GM19463 (cell line): ENCODE measurements around the gene RMDN2.
"Not testable (repeated sequence)": the region's sequence is repeated elsewhere in the genome, so short reads cannot be mapped to it uniquely, and the experiment has no call there.

Source experiments
- ATAC-seq: cut with Tn5 transposase; IDR thresholded peaks from one replicate; pipeline ENCODE4 v1.9.1; 2021; ENCODE audit warnings: mild to moderate bottlenecking, moderate library complexity; ENCODE audit not compliant: unreplicated experiment

RMDN2 gene

DNA sequence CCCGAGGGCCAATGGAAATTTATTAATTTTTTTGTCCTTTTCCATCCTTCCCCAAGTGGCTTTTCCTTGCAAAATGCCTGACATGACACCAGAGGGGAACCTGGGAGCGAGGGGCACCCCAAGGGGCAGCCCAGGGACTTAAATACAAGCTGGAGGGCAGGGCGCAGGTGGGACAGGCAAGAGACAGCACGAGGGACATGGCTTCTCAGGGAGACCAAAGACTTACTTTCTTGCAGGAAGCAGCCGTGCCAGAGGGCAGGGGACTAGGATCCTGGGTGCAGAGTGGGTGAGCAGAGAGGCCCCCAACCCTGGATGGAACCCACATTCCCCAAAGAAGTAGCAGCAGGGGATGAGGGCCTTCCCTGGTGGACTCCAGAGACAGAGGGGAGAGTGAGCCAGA is 5.3 kb downstream of the RMDN2 start:
- not testable (repeated sequence) for ATAC-seq

DNA sequence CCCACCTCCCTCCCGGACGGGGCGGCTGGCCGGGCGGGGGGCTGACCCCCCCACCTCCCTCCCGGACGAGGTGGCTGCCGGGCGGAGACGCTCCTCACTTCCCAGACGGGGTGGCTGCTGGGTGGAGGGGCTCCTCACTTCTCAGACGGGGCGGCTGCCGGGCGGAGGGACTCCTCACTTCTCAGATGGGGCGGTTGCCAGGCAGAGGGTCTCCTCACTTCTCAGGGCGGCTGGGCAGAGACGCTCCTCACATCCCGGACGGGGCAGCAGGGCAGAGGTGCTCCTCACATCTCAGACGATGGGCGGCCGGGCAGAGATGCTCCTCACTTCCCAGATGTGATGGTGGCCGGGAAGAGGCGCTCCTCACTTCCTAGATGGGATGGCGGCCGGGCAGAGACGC is 7.8 kb downstream of the RMDN2 start:
- ATAC-seq, result not testable (repeated sequence)

DNA sequence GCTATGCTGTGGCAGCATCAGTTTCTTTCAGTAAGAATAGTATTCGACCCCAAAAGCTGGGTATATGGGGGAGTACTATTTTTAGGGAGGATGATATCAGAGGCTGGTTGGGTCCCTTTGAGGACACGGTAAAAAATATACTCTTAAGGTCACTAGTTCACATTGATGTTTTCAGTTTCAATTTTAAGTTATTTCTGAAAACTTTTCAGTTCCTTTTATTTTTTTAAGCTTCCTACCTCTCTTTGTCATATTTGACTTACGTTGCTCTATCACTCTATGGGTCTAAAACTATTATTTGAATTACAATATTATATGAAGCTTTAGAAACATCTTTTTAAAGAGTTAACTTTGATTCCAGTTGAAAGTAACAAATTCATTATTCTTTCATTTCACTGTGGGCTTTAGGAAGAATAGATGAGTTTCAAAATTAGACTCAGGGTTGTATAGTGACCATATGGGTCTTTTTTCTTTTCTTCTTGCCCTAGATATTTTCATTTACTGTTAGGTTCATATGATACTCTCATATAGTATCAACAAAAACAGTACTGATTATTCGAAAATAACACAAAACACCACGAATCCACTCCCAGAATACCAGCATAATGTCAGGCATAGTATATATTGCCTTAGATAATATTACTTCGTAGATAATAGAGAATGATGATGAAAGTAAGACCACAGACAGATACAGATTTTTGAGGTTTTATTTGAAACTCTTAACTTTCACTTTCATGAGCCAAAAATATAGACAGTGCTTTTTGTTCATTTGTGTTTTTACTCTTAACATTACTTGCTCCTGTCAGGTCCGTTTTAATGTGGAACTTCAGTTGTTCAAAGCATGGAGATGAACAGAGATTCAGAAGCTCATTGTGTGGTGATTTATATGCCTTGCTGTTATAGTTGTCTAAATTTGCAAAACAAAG is 9.8 kb downstream of the RMDN2 start:
- ATAC-seq, result peak; percentile 90

DNA sequence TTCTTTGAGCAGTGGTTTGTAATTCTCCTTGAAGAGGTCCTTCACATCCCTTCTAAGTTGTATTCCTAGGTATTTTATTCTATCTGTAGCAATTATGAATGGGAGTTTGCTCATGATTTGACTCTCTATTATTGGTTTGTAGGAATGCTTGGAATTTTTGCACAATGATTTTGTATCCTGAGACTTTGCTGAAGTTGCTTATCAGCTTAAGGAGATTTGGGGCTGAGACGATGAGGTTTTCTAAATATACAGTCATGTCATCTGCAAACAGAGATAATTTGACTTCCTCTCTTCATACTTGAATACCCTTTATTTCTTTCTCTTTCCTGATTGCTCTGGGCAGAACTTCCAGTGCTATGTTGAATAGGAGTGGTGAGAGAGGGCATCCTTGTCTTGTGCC is 12.5 kb downstream of the RMDN2 start:
- not testable (repeated sequence) for ATAC-seq

DNA sequence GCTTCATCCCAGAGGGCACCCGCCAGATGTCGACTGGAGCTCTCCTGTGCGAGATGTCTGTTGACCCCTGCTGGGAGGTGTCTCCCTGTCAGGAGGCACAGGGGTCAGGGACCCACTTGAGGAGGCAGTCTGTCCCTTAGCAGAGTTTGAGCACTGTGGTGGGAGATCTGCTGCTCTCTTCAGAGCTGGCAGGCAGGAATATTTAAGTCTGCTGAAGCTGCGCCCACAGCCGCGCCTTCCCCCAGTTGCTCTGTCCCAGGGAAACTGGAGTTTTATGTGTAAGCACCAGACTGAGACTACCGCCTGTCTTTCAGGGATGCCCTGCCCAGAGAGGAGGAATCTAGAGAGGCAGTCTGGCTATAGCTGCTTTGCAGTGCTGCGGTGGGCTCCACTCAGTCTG is 16.2 kb downstream of the RMDN2 start:
- ATAC-seq, result not testable (repeated sequence)

DNA sequence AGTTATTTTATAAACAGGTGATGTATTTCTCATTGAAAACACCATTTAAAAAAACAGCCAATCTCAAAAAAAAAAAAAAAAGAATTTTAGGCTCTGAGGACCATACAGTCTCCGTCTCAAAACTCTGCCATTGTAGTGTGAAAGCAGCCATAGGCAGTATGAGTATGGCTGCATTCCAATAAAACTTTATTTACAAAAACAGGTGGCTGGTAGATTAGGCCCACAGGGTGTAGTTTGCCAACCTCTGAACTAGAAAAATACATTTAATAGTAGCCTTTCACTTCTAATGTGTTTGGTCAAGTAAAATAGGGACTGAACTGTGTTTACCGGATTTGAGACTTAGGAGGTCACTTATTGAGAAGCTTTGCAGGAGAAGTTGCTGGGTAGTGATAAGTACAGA is 19.2 kb downstream of the RMDN2 start:
- no peak for ATAC-seq

DNA sequence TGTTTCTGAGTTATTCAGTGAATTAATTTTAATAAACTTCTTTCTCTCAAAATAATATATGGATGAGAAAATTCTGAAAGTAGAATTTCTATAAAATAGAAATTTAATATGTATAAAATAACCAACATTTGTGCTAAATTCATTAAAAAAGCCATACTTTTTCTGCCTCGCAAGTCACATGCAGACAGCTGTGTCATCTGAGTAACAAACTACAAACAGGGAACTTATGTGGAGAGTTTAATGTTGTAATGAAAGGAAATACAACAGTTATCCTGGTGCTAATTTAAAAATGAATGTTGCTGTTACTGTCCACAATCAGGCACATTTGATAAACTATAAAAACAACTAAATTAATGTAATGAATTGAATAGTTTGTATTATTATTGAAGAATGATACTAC is 22.2 kb downstream of the RMDN2 start:
- no peak for ATAC-seq

DNA sequence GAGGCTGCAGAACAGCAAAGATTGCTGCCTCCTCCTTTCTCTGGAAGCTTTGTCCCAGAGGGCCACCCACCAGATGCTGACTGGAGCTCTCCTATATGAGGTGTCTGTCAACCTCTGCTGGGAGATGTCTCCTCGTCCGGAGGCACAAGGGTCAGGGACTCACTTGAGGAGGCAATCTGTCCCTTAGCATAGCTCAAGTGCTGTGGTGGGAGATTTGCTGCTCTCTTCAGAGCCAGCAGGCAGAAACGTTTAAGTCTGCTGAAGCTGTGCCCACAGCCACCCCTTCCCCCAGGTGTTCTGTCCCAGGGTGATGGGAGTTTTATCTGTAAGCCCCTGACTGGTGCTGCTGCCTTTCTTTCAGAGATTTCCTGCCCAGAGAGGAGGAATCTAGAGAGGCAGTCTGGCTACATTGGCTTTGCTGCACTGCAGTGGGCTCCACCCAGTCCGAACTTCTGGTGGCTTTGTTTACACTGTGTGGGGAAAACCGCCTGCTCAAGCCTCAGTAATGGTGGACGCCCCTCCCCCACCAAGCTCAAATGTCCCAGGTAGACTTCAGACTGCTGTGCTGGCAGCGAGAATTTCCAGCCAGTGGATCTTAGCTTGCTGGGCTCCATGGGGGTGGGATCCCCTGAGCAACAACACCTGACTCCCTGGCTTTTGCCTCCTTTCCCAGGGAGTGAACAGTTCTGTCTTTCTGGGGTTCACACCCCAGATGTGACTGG is 37.1 kb downstream of the RMDN2 start:
- ATAC-seq, result not testable (repeated sequence)

DNA sequence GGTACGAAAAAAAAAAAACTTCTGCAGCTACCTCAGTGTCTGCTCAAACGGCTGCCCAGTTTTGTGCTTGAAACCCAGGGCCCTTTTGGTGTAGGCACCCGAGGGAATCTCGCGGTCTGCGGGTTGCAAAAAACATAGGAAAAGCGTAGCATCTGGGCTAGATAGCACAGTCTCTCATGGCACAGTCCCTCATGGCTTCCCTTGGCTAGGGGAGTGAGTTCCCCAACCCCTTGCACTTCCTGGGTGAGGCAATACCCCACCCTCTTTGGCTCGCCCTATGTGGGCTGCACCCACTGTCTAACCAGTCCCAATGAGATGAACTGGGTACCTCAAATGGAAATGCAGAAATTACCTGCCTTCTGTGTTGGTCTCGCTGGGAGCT is 37.6 kb downstream of the RMDN2 start:
- not testable (repeated sequence) for ATAC-seq

DNA sequence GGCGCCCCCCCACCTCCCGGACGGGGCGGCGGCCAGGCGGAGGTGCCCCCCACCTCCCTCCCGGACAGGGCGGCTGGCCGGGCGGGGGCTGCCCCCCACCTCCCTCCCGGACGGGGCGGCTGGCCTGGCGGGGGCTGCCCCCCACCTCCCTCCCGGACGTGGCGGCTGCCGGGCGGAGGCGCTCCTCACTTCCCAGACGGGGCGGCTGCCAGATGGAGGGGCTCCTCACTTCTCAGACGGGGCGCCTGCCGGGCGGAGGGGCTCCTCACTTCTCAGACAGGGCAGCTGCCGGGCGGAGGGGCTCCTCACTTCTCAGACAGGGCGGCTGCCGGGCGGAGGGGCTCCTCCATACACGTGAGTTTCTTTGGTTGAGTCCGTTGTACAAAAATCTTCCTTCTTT is 38.8 kb downstream of the RMDN2 start:
- ATAC-seq, result not testable (repeated sequence)

DNA sequence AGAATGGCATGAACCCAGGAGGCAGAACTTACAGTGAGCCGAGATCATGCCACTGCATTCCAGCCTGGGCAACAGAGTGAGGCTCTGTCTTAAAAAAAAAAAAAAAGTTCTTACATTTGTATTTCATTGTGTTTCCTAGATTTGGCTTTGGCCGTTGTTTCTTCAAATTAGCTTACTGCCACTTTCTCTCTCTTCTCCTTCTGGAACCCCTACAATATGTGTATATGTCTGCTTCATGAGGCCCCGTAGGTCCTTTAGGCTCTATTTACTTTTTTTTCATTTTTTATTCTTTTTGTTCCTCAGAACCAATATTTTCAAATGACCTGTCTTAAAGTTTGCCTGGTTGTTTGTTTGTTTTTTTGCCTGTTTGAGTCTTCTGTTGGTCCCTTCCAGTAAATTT is 41.2 kb downstream of the RMDN2 start:
- no peak for ATAC-seq

DNA sequence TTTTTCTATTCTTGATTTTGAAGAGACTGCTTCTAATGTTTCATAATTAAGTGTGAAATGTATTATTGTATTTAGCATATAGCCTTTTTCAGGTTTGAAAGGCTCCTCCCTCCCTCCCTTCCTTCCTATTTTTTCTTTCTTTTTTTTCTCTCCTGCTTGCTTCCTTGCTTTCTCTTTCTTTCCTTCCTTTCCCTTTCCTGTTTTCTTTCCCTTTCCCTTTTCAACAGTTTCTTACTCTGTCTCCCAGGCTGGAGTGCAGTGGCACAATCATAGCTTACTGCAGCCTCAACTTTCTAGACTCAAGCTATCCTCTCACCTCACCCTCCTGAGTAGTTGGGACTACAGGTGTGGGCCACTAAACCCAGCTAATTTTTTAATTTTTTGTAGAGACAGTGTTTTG is 44.6 kb downstream of the RMDN2 start:
- no peak for ATAC-seq

DNA sequence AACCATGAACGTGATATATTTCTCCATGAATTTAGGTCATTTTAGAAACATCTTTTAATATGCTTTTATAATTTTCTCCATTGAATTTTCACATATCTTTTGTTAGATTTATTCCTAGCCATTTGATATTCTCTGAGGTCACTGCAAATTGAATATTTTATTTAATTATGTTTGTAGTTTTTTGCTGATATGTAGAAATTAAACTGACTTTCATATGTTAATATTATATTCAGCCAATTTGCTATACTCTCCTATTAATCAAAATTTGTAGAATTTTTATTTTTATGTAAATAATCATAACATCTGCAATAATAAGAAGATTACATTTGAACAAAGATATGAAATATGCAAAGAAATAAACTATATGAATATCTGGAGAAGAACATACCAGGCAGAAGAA is 46.9 kb downstream of the RMDN2 start:
- ATAC-seq, result no peak

DNA sequence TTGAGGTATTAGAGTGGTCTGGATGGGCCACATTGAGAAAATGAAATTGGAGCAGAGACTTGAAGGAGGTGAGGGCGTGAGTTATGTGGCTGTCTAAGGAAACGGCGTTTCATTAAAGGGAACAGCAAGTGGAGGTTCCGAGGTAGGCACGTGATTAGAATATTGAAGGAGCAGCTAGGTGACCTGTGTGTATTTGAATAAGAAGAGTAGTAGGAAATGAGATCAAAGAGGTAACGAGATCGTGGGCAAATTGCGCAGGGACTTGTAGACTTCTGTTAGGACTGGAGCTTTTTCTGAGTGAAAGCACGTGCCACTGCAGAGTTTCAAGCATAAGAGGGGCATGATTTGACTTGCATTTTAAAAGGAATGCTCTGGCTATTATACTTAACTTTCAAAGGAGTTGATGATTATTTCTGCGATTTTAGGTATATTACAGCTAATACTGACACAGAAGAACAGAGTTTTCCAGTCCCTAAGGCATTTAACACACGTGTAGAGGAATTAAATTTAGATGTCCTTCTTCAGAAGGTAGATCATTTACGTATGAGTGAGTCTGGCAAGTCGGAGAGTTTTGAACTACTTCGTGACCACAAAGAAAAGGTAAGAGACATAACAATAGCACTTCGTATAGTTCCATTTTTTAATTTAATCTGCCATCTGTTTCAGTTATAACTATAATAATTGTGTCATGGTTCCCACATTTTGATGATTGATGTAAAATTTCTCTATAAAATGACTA is 48.7 kb downstream of the RMDN2 start:
- ATAC-seq, result no peak

DNA sequence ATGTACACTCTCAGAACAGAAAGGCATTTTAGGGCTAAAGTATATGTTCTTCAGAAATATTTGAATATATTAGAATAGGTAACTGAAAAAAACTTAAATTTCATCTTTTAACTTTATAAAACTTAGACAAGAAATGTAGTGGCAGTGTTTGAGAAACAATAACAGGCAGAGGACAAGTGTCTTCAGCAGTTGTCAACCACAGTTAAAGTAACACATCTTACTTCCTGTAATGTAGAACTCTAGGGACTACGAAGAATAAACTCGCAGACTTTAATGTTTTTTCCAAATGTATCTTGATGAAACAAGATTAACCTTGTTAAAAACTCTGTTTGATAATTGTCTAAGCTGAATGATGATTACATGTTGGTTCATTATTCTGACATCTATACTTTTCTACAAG is 50.7 kb downstream of the RMDN2 start:
- no peak for ATAC-seq

DNA sequence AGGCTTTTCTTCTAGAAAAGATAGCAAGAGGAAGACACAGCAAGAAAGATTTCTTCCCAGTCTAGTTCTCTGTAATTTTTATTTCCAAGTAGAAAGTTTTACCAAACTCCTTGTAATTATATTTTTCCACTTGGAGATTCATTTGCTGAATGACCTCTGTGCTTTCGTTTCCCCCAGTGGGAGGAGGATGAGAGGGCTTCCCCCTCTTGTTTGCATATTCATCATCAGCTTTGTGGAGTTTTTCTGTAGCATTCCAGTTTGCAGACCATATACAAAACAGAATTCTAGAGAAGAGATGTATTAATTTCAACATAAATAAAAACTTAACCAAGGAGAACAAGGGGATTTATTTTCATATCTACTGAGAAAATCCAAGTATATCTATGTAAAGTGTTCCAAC is 51.3 kb downstream of the RMDN2 start:
- no peak for ATAC-seq

DNA sequence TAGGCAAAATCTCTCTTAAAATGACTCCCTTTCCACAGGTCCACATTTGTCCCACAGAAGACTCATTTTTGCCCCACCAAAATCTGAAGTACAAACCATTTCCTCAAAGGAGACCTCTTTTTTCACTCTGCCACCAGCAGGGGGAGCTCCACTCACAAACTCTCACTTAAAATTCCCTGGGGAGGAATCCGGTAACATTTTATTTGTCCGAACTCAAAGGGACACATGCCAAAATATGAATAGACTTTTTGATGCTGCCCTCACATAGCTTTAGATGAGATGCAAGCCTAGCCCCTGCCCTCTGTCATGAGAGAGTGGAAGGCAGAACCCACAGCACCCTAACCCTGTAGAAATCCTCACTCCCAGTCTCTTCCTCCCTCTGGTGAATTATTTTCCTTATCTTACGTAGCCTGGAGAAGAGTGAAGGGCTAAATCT is 57.1 kb downstream of the RMDN2 start:
- no peak for ATAC-seq

DNA sequence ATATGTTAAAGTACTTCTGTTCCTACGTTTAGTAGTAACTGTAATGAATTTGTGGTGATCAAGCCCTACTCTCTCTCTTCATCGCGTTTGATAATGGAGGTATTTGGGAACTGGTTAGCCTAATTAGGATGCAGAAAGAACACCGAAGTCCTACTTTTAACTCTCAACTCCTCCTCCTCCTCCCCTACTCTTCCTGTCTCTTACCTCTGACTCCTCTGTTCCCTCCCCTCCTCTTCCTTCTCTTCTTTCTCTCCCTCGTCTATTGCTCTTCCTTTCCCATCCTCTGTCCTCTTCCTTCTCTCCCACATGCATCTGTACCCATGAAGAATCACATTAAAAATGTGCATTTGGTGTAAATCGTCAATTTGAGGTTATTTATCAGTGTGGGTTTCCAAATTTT is 57.8 kb downstream of the RMDN2 start:
- ATAC-seq, result no peak

DNA sequence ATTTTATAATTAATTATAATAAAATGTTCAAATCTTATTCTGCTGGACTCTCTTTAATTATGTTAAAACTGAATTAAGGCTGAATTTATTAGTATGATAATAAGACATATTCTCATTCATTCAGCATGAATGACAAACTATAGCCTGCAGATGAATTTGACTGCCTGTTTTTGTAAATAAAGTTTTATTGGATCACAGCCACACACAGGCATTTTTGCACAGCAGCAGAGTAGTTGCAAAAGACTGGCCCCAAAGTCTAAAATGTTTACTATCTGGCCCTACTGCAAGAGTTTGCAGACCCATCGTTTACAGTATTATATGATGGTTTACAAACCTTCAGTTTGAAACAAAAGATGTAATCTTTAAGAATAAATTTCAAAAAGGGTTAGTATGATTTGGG is 58.6 kb downstream of the RMDN2 start:
- ATAC-seq, result no peak

DNA sequence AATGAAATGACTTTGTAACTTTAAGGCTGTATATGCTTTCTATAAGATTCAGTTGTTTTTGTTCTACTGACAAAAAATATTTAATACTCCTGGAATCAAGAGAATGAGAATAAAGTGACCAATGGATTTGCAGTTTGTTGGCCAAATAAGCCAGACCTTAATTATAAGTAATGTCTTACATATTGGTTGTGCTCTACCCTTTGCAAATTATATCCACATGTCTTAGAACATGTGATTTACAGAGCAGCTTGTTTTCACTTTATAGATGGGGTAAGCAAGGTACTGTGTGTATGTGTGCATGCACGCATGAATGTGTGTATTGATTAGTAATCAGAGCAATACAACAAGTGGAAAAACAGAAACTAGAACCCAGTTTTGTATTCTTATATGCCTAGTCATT is 59.1 kb downstream of the RMDN2 start:
- ATAC-seq, result no peak

DNA sequence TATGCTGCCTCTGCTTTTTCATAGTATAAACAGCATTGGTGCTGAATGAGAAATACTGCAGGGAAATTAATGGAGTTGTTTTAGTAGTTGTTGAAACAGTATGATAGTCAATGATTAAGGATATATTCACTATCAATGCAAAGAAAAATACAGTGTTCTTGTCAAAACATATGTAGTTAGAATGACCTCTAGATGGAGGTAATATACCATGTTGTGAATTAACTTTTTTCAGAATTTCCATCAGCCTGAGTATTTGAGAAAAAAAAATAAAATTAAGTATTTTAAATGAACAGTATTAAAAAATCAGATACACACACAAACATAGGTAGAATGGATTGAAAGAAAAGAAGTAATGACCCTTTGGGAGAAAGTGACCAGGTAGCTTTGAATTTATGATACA is 59.5 kb downstream of the RMDN2 start:
- ATAC-seq, result no peak

DNA sequence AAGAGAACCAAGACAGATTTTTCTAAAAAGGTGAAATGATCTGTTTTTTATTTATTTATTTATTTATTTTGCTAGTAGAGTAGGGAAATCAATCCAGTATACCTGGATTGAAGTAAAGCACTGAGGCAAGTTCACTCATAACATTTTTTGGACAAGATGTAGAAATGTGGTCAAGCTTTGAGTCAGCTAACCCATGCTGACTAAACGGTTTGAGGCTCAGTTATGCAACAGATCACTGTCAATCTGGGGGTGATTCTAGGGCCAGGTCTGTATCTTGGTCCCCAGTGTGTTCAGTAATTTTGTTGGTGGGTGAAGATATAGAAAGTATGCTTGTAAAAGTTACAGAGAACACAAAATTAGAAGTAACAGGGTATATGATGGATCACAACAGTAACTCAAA is 60.2 kb downstream of the RMDN2 start:
- no peak for ATAC-seq
